K562 (cell line): ENCODE measurements around the gene GNA15. TPM values are rescaled to one million over a fixed set of nuclear protein-coding genes. Genes with fewer than 3 reads are reported as not detected.
A peak's percentile ranks its signal among the peaks of the same experiment; 100 is the strongest.

Experiments
- ATAC-seq: fragments of 200-7000 bp; cut with Tn5 transposase; 3 replicates; pipeline ENCODE4 v1.9.1; 2020; ENCODE audit warnings: moderate library complexity
- BruUV-seq: library from RNA; stranded (reverse); fragments of 400-500 nt; replicated peaks from 2 replicates; lab custom pipeline; 2021; lab: Mats Ljungman, UMichigan
- CTCF ChIA-PET: fragments of 300-600 bp; formaldehyde crosslinking; extraction: SDS; loops from one replicate; lab custom pipeline; 2021; ENCODE audit warnings: low intra/inter-chr PET ratio; lab: Yijun Ruan, JAX
- POLR2A ChIA-PET: fragments of 300-600, 350-650 bp; sonication (Branson Sonifier 250); formaldehyde crosslinking; extraction: SDS; loops from one replicate; lab custom pipeline; 2021; ENCODE audit warnings: antibody characterized with exemption, inconsistent platforms; lab: Yijun Ruan, JAX
- DNase-seq, 4 experiments: peaks; one replicate each; pipeline versions ENCODE4 v3.0.0 to v3.0.0-alpha.2; 2011 to 2018; ENCODE audit warnings: low spot score in 3 of 4, mixed read lengths in 3 of 4; ENCODE audit errors: extremely low read depth in 1 of 4
- FAIRE-seq: peaks from 2 replicates; lab custom pipeline; 2011; peaks lifted over from hg19 to GRCh38; lab: Jason Lieb, UNC
- H2AFZ ChIP-seq: 2 replicates; pipeline ENCODE4 v1.6.0; 2011; ENCODE audit warnings: low read depth, low read length, control low read depth, inconsistent platforms
- H3K27ac ChIP-seq: fragments of 200-600 bp; 3 replicates; pipeline ENCODE4 v1.8.0; 2011; ENCODE audit warnings: low read depth, mild to moderate bottlenecking, control low read depth, inconsistent platforms, low read length, moderate library complexity, mixed read lengths; ENCODE audit errors: extremely low read depth
- H3K27me3 ChIP-seq, 2 experiments: fragments of 300-600 bp in 1 of 2; 2 replicates in 1 of 2; 3 replicates in 1 of 2; pipeline versions ENCODE4 v1.6.0 to v1.8.0; 2011; ENCODE audit warnings: inconsistent platforms in 2 of 2, low read length in 2 of 2, mild to moderate bottlenecking in 1 of 2, mixed read lengths in 1 of 2, moderate library complexity in 1 of 2; ENCODE audit not compliant: control insufficient read depth in 2 of 2, insufficient read depth in 2 of 2
- H3K36me3 ChIP-seq: fragments of 300-600 bp; 3 replicates; pipeline ENCODE4 v1.8.0; 2011; ENCODE audit warnings: mild to moderate bottlenecking, low read length, inconsistent platforms; ENCODE audit not compliant: control insufficient read depth, insufficient read depth
- H3K4me1 ChIP-seq, 2 experiments: fragments of 200-600 bp in 1 of 2; replicated peaks in 1 of 2; 2 replicates in 1 of 2; 3 replicates in 1 of 2; pipeline versions ENCODE4 v1.5.1 to v1.8.0; 2011; ENCODE audit warnings: inconsistent platforms in 2 of 2, low read length in 2 of 2, mild to moderate bottlenecking in 1 of 2, mixed read lengths in 1 of 2, moderate library complexity in 1 of 2; ENCODE audit not compliant: control insufficient read depth in 2 of 2, insufficient read depth in 2 of 2
- H3K4me2 ChIP-seq: 2 replicates; pipeline ENCODE4 v1.6.1; 2011; ENCODE audit warnings: low read length, control low read depth, inconsistent platforms, mixed read lengths; ENCODE audit not compliant: insufficient read depth
- H3K4me3 ChIP-seq: fragments of 200-600 bp; sonication (generic), shearing (Covaris generic); 2 replicates; pipeline ENCODE4 v1.5.1; 2016; ENCODE audit warnings: control low read depth, inconsistent platforms
- H3K79me2 ChIP-seq: fragments of 200-600 bp; 3 replicates; pipeline ENCODE4 v1.8.0; 2011; ENCODE audit warnings: low read length, inconsistent platforms; ENCODE audit not compliant: control insufficient read depth, insufficient read depth
- H3K9ac ChIP-seq, 2 experiments: 2 replicates each; pipeline versions ENCODE4 v1.6.0 to v1.6.1; 2011; ENCODE audit warnings: low read depth in 2 of 2, low read length in 2 of 2, control low read depth in 1 of 2, inconsistent platforms in 1 of 2, mild to moderate bottlenecking in 1 of 2, mixed read lengths in 1 of 2; ENCODE audit not compliant: insufficient read depth in 1 of 2
- H3K9me1 ChIP-seq: one replicate; pipeline ENCODE4 v1.6.0; 2011; ENCODE audit warnings: inconsistent platforms, mild to moderate bottlenecking, low read length, moderate library complexity; ENCODE audit not compliant: control insufficient read depth, insufficient read depth
- H3K9me3 ChIP-seq: replicated peaks from 2 replicates; pipeline ENCODE4 v1.5.1; 2011; ENCODE audit warnings: low read depth, low read length, inconsistent platforms; ENCODE audit not compliant: control insufficient read depth, insufficient read depth
- H4K20me1 ChIP-seq: replicated peaks from 2 replicates; pipeline ENCODE4 v1.6.1; 2011; ENCODE audit warnings: low read length, inconsistent platforms, mixed read lengths; ENCODE audit not compliant: control insufficient read depth, insufficient read depth
- ATF3 ChIP-seq, 2 experiments: fragments of 450-650 bp in 1 of 2; sonication (generic) in 1 of 2; formaldehyde crosslinking in 1 of 2; IDR thresholded peaks in 1 of 2; conservative IDR thresholded peaks in 1 of 2; 2 replicates each; pipeline versions ENCODE4 v1.6.1 to v1.8.1; 2016 to 2023; ENCODE audit warnings: mild to moderate bottlenecking in 2 of 2, moderate library complexity in 2 of 2, inconsistent platforms in 1 of 2, missing genetic modification reagents in 1 of 2
- DMBX1 ChIP-seq: fragments of 250-450 bp; sonication (Bioruptor Pico); IDR thresholded peaks from 2 replicates; pipeline ENCODE4 v1.8.0; 2022; ENCODE audit warnings: inconsistent platforms, mild to moderate bottlenecking, moderate library complexity, borderline replicate concordance
- EP300 ChIP-seq: IDR thresholded peaks from 2 replicates; pipeline ENCODE4 v1.6.1; 2012; ENCODE audit warnings: low read length, improper control_type of control experiment
- FOSL1 ChIP-seq: fragments of 200-800 bp; sonication (Bioruptor generic); conservative IDR thresholded peaks from 2 replicates; pipeline ENCODE4 v1.6.1; 2016; ENCODE audit warnings: missing genetic modification characterization, missing compliant biosample characterization
- GTF2E2 ChIP-seq: fragments of 200-800 bp; sonication (Bioruptor generic); IDR thresholded peaks from 2 replicates; pipeline ENCODE4 v1.6.1; 2016; ENCODE audit warnings: missing genetic modification characterization, missing compliant biosample characterization
- MAX ChIP-seq: sonication (generic); formaldehyde crosslinking; IDR thresholded peaks from 2 replicates; pipeline ENCODE4 v1.9.0; 2022; ENCODE audit warnings: mild to moderate bottlenecking, missing genetic modification reagents
- PKNOX1 ChIP-seq: fragments of 450-650 bp; IDR thresholded peaks from 2 replicates; pipeline ENCODE4 v1.6.1; 2016
- RBM25 ChIP-seq: fragments of 200-400 bp; formaldehyde crosslinking; IDR thresholded peaks from 2 replicates; pipeline ENCODE4 v1.6.1; 2018; ENCODE audit warnings: low read length, low read depth, moderate library complexity; ENCODE audit not compliant: severe bottlenecking
- RCOR1 ChIP-seq, 2 experiments: IDR thresholded peaks; 2 replicates each; pipeline ENCODE4 v1.6.1; 2012; ENCODE audit warnings: low read depth in 2 of 2, low read length in 2 of 2, borderline replicate concordance in 1 of 2, improper control_type of control experiment in 1 of 2
- WGBS: fragments of 100-300 bp; shearing (Covaris generic); methylation state at CpG from one replicate; pipeline ENCODE4 v1.1.6; 2016; ENCODE audit warnings: low coverage, mixed read lengths; ENCODE audit not compliant: insufficient coverage; ENCODE audit errors: missing lambda C conversion rate; 5-methylcytosine and 5-hydroxymethylcytosine counted together
- in situ Hi-C: fragments of 300-500 bp; cut with MboI; formaldehyde crosslinking; loops from 4 replicates; pipeline ENCODE4 v1.15.0; 2018; ENCODE audit warnings: inconsistent platforms, mixed read lengths
- intact Hi-C: fragments of 100-400 bp; cut with micrococcal nuclease; formaldehyde crosslinking; loops from 2 replicates; pipeline ENCODE4 v1.14.2; 2022
- polyA plus RNA-seq, 8 experiments: library from polyadenylated mRNA; depleted of rRNA in 4 of 8; stranded (reverse) in 5 of 8; unstranded in 3 of 8; fragments of >200 nt; fragmentation: Nextera tagmentation in 2 of 8; fragmentation: Illumina TruSeq in 1 of 8; extraction: Ambion mirVana in 2 of 8; extraction: Trizol in 1 of 8; gene quantifications; 2 replicates each; pipeline versions ENCODE4 v1.2.1 to v1.2.3, GENCODE V29; 2011 to 2014; ENCODE audit warnings: inconsistent platforms in 1 of 8, missing spikeins in 1 of 8
- total RNA-seq, 7 experiments: library from RNA; depleted of rRNA in 6 of 7; stranded (reverse); fragments of >200 nt in 6 of 7; fragmentation: Illumina TruSeq in 2 of 7; extraction: Trizol in 2 of 7; gene quantifications; 2 replicates each; pipeline versions ENCODE4 v1.2.1 to v1.2.3, GENCODE V29; 2011 to 2021; ENCODE audit warnings: low replicate concordance in 1 of 7
- TF ChIP-seq, protein P1 (sequence below): fragments of 450-650 bp; IDR thresholded peaks from 2 replicates; pipeline ENCODE4 v1.6.1; 2017; ENCODE audit warnings: antibody characterized with exemption, mild to moderate bottlenecking
- TF ChIP-seq, protein P2 (sequence below): fragments of 250-450 bp; sonication (Bioruptor Pico); IDR thresholded peaks from 2 replicates; pipeline ENCODE4 v1.4.0; 2020

GNA15 gene
- total and polyA plus RNA-seq, 9 of the 15 experiments (the other 6 are each of a cell fraction or from before 2014, with no cell fraction given) = 0.03 to 0.24 (median 0.11) TPM; not detected in 1

GRCh38 chr19:3132971-3133792, 2.7 kb upstream of the GNA15 start:
- Histone ChIP-seq H3K4me1 (peaks cover 13 to 30% of the 10 kb centered on the region in 2 experiments), H3K27ac (peak overlapping the region; percentile 75), H3K4me3 (no peak overlapping the region), H3K4me2 (peak overlapping the region; percentile 52), H3K9me3 (no peaks in the 10 kb centered on the region; the same call in 1 of the 2 replicates), H3K79me2 (no peaks in the 10 kb centered on the region), H3K36me3 (no peaks in the 10 kb centered on the region), H3K9ac (peak overlapping the region; percentile 42 to 84; a peak in 3 of 4 replicates), H3K9me1 (no peaks in the 10 kb centered on the region), H3K27me3 (no peaks in the 10 kb centered on the region), H2AFZ (peak overlapping the region; percentile 92), H4K20me1 (no peaks in the 10 kb centered on the region)
- peak; percentile 83 for ATAC-seq
- intact Hi-C loops (no loop called here), in situ Hi-C loops (no loop called here)
- peak; percentile 91 for FAIRE-seq
- CTCF ChIA-PET = no interaction called here
- BruUV-seq = no TSS peak
- WGBS = 21% methylated on average over 22 of the region's 24 CpGs
- POLR2A ChIA-PET = interaction anchor here (0.6 kb wide), 1 partner anchor 18 kb away, joined by 3 read pairs; no protein-coding TSS in a partner anchor
- DNase-seq = peak; percentile 62 to 79 (median 70)
- TF ChIP-seq EP300 (peak; percentile 72), RCOR1 (IDR thresholded peaks at IDR 0.05; ENCODE audit: borderline replicate concordance in 1 of 2, low read depth in 2 of 2, low read length in 2 of 2) (peak in 1 of 2 experiments; percentile 41; a peak in 2 of 4 replicates), MAX (0 out of 2 replicates have a peak, but pooled peaks have one; percentile 15), DMBX1 (CRISPR knock-in tag) (peak; percentile 75), ATF3 (IDR thresholded peaks at IDR 0.05) (no peak), ATF3 (CRISPR knock-in tag; conservative IDR thresholded peaks at IDR 0.05) (no peak), RBM25 (no peak), GTF2E2 (no peak), PKNOX1 (peak; percentile 60), FOSL1 (tag) (peak; percentile 89)
- TF ChIP-seq, protein P1, sequence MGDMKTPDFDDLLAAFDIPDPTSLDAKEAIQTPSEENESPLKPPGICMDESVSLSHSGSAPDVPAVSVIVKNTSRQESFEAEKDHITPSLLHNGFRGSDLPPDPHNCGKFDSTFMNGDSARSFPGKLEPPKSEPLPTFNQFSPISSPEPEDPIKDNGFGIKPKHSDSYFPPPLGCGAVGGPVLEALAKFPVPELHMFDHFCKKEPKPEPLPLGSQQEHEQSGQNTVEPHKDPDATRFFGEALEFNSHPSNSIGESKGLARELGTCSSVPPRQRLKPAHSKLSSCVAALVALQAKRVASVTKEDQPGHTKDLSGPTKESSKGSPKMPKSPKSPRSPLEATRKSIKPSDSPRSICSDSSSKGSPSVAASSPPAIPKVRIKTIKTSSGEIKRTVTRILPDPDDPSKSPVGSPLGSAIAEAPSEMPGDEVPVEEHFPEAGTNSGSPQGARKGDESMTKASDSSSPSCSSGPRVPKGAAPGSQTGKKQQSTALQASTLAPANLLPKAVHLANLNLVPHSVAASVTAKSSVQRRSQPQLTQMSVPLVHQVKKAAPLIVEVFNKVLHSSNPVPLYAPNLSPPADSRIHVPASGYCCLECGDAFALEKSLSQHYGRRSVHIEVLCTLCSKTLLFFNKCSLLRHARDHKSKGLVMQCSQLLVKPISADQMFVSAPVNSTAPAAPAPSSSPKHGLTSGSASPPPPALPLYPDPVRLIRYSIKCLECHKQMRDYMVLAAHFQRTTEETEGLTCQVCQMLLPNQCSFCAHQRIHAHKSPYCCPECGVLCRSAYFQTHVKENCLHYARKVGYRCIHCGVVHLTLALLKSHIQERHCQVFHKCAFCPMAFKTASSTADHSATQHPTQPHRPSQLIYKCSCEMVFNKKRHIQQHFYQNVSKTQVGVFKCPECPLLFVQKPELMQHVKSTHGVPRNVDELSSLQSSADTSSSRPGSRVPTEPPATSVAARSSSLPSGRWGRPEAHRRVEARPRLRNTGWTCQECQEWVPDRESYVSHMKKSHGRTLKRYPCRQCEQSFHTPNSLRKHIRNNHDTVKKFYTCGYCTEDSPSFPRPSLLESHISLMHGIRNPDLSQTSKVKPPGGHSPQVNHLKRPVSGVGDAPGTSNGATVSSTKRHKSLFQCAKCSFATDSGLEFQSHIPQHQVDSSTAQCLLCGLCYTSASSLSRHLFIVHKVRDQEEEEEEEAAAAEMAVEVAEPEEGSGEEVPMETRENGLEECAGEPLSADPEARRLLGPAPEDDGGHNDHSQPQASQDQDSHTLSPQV = peak; percentile 35; the same call in 1 of the 2 replicates
- TF ChIP-seq, protein P2, sequence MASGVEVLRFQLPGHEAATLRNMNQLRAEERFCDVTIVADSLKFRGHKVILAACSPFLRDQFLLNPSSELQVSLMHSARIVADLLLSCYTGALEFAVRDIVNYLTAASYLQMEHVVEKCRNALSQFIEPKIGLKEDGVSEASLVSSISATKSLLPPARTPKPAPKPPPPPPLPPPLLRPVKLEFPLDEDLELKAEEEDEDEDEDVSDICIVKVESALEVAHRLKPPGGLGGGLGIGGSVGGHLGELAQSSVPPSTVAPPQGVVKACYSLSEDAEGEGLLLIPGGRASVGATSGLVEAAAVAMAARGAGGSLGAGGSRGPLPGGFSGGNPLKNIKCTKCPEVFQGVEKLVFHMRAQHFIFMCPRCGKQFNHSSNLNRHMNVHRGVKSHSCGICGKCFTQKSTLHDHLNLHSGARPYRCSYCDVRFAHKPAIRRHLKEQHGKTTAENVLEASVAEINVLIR = 0 out of 2 replicates have a peak, but pooled peaks have one; percentile 30
